Body of pancreas (tissue), 4 donors: ENCODE data around the gene PUS7L.

Experiments
- POLR2A ChIP-seq, 3 donors: fragments of 450-650 bp; IDR thresholded peaks; one replicate each; pipeline ENCODE4 v1.6.1; 2016; ENCODE audit warnings: antibody characterized with exemption in 3 of 3, mild to moderate bottlenecking in 2 of 3
- TF ChIP-seq, protein P1 (sequence below), 7 experiments: fragments of 450-650 bp in 4 of 7; fragments of 200-600 bp in 3 of 7; sonication (generic) in 3 of 7; IDR thresholded peaks; one replicate each; pipeline ENCODE4 v1.5.1; 2016 to 2019; ENCODE audit warnings: antibody characterized with exemption in 7 of 7

DNA sequence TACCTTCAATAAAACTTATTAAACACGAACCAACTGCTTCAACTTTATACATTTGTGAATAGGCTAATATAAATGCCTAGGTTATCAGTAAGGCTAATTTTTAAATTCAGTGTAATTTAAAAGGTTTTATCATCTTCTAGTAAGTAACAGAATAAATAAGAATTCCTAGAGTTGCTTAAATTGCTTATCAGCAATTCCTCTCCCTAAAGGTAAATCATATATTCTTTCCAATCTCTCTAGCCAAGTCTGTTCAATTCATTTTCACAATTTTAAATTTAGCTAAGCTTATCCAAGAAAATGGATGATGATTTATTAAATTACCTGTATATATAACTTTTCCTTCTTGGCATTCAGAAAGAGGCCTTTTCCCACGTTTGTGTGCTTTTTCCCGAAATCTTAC, 4.6 kb downstream of the PUS7L start:
- TF ChIP-seq, protein P1, sequence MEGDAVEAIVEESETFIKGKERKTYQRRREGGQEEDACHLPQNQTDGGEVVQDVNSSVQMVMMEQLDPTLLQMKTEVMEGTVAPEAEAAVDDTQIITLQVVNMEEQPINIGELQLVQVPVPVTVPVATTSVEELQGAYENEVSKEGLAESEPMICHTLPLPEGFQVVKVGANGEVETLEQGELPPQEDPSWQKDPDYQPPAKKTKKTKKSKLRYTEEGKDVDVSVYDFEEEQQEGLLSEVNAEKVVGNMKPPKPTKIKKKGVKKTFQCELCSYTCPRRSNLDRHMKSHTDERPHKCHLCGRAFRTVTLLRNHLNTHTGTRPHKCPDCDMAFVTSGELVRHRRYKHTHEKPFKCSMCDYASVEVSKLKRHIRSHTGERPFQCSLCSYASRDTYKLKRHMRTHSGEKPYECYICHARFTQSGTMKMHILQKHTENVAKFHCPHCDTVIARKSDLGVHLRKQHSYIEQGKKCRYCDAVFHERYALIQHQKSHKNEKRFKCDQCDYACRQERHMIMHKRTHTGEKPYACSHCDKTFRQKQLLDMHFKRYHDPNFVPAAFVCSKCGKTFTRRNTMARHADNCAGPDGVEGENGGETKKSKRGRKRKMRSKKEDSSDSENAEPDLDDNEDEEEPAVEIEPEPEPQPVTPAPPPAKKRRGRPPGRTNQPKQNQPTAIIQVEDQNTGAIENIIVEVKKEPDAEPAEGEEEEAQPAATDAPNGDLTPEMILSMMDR (IDR thresholded peaks at IDR 0.05): no peak
- TF ChIP-seq POLR2A (IDR thresholded peaks at IDR 0.05): no peak
